H1 (cell line): ENCODE measurements around the gene SLC1A4. TPM values are rescaled to one million over a fixed set of nuclear protein-coding genes. Genes with fewer than 3 reads are reported as not detected.

ENCODE experiments used
- FOSL1 ChIP-seq: IDR thresholded peaks from 2 replicates; pipeline ENCODE4 v1.6.1; 2011; ENCODE audit warnings: mild to moderate bottlenecking, low read depth, low read length, moderate library complexity; ENCODE audit not compliant: insufficient read depth
- MAFK ChIP-seq: IDR thresholded peaks from 2 replicates; pipeline ENCODE4 v1.6.1; 2012; ENCODE audit warnings: low read depth, mild to moderate bottlenecking, improper control_type of control experiment, low read length
- POU5F1 ChIP-seq: IDR thresholded peaks from 2 replicates; pipeline ENCODE4 v1.6.1; 2011; ENCODE audit warnings: low read depth, mild to moderate bottlenecking, low read length, moderate library complexity
- SIRT6 ChIP-seq: IDR thresholded peaks from one replicate; pipeline ENCODE4 v1.7.1; 2012; ENCODE audit warnings: low read length, inconsistent platforms
- SUZ12 ChIP-seq: fragments of 200-600 bp; sonication (generic); IDR thresholded peaks from 2 replicates; pipeline ENCODE4 v1.6.1; 2012; ENCODE audit warnings: mild to moderate bottlenecking, inconsistent platforms, low read length, moderate library complexity, mixed read lengths
- polyA plus RNA-seq, 7 experiments: library from polyadenylated mRNA; depleted of rRNA in 3 of 7; stranded (reverse) in 5 of 7; unstranded in 2 of 7; fragments of >200 nt in 5 of 7; fragments of 200-250 nt in 2 of 7; gene quantifications; 1 replicate in 5 of 7; 2 replicates in 1 of 7; 4 replicates in 1 of 7; pipeline versions ENCODE4 v1.2.1 to v1.2.3, GENCODE V29; 2011 to 2013; ENCODE audit warnings: missing spikeins in 2 of 7, mixed read lengths in 2 of 7
- total RNA-seq: library from RNA; stranded (reverse); fragmentation: NEBNext Ultra II Directional; extraction: Animal tissue kit (Norgen Biotek cat#: 25700); gene quantifications from 2 replicates; pipeline ENCODE4 v1.2.1, GENCODE V29; 2021

The SLC1A4 gene
- total and polyA plus RNA-seq, 2 of the 8 experiments (the other 6 are each of a cell fraction or from before 2014, with no cell fraction given), result 0.44 to 0.86 TPM

GRCh38 chr2:65019010-65019409 is 29.8 kb downstream of the SLC1A4 start (continued):
- TF ChIP-seq MAFK, result no peak
- no peak for TF ChIP-seq SIRT6
- TF ChIP-seq POU5F1, result no peak
- no peak for TF ChIP-seq SUZ12
- no peak for TF ChIP-seq FOSL1
